ENCODE data around the gene DCX. TPM values are rescaled to one million over a fixed set of nuclear protein-coding genes. Genes with fewer than 3 reads are reported as not detected.

DCX gene
- 2.4 and 3.0 TPM in 2 replicates for total RNA-seq (2014; rRNA removed; shearing (Covaris generic))
- polyA plus RNA-seq (2016; fragmentation: Nextera tagmentation; extraction: Ambion mirVana), result 0.54 and 0.66 TPM in 2 replicates
- long read RNA-seq, full-length matches to known transcripts, result 1 of 2 reads
- long read RNA-seq, partial matches to known transcripts, result 0 of 2 reads
- long read RNA-seq, other reads (novel, unspliced or antisense), result 1 of 2 reads

DNA sequence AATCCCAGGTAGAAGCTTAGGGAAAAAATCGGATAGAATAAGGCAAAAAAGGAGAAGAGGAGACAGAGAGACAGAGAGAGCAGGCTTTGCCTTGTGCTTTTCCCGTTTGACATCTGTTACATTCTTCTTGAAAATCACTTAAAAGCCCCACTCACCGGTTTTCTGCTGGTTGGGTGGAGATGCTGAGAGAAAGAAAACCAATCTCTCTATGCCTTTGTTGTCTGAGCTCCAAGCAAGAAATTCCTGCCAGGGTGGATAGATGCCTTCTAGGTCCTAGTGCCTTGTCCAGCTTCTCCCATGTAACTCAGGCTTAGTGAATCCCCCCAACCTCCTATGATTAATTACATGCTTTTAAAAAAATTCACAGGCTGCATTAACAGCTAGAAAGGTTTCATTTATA, at the start of gene DCX:
Gene DCX (minus strand): TSS at position 210 of the 400 bp plus-strand sequence. CDS start 1,794 bp downstream, outside the sequence.
- DNase-seq (ENCODE audit: low spot score), result peak; percentile 50
- Histone ChIP-seq H3K4me2 (peak within 1 kb of the TSS; percentile 69), H4K20me1 (replicated peaks; ENCODE audit: insufficient read depth) (no peaks in the 10 kb centered on the region), H3F3A (replicated peaks; ENCODE audit: low read depth) (no peaks in the 10 kb centered on the region), H3K79me2 (replicated peaks; ENCODE audit: insufficient read depth) (no peaks in the 10 kb centered on the region), H3K27ac (ENCODE audit: low read depth) (peak within 1 kb of the TSS; percentile 28), H3K9me2 (ENCODE audit: insufficient read depth) (no peaks in the 10 kb centered on the region), H3K36me3 (ENCODE audit: insufficient read depth) (no peaks in the 10 kb centered on the region), H3K4me1 (ENCODE audit: insufficient read depth) (peaks cover 24% of the 10 kb centered on the region; the same call in 1 of the 2 replicates), H3K4me3 (peak within 1 kb of the TSS; percentile 44), H3K27me3 (ENCODE audit: insufficient read depth) (no peaks in the 10 kb centered on the region), H2AFZ (no peak within 1 kb of the TSS)
- ATAC-seq, result peak; percentile 88
- Mint-ChIP-seq H3K4me1 (peaks cover 32% of the 10 kb centered on the region), H3K4me3 (peak within 1 kb of the TSS; percentile 70), H3K27me3 (ENCODE audit: insufficient read depth, low read depth, poor library complexity) (peaks cover 2% of the 10 kb centered on the region), H3K36me3 (ENCODE audit: low read depth) (no peaks in the 10 kb centered on the region), H3K27ac (peak within 1 kb of the TSS; percentile 88), H3K9me3 (no peaks in the 10 kb centered on the region)
- TF ChIP-seq JUNB (IDR thresholded peaks at IDR 0.05; ENCODE audit: unreplicated experiment), result no peak
- no peak for TF ChIP-seq EZH2phosphoT487 (IDR thresholded peaks at IDR 0.05; ENCODE audit: unreplicated experiment)
- no peak for TF ChIP-seq NANOG (IDR thresholded peaks at IDR 0.05; ENCODE audit: borderline replicate concordance)
- TF ChIP-seq, protein P1, sequence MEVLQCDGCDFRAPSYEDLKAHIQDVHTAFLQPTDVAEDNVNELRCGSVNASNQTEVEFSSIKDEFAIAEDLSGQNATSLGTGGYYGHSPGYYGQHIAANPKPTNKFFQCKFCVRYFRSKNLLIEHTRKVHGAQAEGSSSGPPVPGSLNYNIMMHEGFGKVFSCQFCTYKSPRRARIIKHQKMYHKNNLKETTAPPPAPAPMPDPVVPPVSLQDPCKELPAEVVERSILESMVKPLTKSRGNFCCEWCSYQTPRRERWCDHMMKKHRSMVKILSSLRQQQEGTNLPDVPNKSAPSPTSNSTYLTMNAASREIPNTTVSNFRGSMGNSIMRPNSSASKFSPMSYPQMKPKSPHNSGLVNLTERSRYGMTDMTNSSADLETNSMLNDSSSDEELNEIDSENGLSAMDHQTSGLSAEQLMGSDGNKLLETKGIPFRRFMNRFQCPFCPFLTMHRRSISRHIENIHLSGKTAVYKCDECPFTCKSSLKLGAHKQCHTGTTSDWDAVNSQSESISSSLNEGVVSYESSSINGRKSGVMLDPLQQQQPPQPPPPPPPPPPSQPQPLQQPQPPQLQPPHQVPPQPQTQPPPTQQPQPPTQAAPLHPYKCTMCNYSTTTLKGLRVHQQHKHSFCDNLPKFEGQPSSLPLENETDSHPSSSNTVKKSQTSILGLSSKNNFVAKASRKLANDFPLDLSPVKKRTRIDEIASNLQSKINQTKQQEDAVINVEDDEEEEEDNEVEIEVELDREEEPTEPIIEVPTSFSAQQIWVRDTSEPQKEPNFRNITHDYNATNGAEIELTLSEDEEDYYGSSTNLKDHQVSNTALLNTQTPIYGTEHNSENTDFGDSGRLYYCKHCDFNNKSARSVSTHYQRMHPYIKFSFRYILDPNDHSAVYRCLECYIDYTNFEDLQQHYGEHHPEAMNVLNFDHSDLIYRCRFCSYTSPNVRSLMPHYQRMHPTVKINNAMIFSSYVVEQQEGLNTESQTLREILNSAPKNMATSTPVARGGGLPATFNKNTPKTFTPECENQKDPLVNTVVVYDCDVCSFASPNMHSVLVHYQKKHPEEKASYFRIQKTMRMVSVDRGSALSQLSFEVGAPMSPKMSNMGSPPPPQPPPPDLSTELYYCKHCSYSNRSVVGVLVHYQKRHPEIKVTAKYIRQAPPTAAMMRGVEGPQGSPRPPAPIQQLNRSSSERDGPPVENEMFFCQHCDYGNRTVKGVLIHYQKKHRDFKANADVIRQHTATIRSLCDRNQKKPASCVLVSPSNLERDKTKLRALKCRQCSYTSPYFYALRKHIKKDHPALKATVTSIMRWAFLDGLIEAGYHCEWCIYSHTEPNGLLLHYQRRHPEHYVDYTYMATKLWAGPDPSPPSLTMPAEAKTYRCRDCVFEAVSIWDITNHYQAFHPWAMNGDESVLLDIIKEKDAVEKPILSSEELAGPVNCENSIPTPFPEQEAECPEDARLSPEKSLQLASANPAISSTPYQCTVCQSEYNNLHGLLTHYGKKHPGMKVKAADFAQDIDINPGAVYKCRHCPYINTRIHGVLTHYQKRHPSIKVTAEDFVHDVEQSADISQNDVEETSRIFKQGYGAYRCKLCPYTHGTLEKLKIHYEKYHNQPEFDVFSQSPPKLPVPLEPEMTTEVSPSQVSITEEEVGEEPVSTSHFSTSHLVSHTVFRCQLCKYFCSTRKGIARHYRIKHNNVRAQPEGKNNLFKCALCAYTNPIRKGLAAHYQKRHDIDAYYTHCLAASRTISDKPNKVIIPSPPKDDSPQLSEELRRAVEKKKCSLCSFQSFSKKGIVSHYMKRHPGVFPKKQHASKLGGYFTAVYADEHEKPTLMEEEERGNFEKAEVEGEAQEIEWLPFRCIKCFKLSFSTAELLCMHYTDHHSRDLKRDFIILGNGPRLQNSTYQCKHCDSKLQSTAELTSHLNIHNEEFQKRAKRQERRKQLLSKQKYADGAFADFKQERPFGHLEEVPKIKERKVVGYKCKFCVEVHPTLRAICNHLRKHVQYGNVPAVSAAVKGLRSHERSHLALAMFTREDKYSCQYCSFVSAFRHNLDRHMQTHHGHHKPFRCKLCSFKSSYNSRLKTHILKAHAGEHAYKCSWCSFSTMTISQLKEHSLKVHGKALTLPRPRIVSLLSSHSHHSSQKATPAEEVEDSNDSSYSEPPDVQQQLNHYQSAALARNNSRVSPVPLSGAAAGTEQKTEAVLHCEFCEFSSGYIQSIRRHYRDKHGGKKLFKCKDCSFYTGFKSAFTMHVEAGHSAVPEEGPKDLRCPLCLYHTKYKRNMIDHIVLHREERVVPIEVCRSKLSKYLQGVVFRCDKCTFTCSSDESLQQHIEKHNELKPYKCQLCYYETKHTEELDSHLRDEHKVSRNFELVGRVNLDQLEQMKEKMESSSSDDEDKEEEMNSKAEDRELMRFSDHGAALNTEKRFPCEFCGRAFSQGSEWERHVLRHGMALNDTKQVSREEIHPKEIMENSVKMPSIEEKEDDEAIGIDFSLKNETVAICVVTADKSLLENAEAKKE (CRISPR knock-in tag; IDR thresholded peaks at IDR 0.05), result peak; percentile 11; the same call in 1 of the 2 replicates
- TF ChIP-seq, protein P2, sequence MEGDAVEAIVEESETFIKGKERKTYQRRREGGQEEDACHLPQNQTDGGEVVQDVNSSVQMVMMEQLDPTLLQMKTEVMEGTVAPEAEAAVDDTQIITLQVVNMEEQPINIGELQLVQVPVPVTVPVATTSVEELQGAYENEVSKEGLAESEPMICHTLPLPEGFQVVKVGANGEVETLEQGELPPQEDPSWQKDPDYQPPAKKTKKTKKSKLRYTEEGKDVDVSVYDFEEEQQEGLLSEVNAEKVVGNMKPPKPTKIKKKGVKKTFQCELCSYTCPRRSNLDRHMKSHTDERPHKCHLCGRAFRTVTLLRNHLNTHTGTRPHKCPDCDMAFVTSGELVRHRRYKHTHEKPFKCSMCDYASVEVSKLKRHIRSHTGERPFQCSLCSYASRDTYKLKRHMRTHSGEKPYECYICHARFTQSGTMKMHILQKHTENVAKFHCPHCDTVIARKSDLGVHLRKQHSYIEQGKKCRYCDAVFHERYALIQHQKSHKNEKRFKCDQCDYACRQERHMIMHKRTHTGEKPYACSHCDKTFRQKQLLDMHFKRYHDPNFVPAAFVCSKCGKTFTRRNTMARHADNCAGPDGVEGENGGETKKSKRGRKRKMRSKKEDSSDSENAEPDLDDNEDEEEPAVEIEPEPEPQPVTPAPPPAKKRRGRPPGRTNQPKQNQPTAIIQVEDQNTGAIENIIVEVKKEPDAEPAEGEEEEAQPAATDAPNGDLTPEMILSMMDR (conservative IDR thresholded peaks at IDR 0.05; ENCODE audit: low read depth in 2 of 2), result no peak

Measured in GM23338 (cell line).